IPS-NIHi7 (cell line): Measurements from ENCODE around the gene INPP5D.
"Not testable (repeated sequence)": the region's sequence is repeated elsewhere in the genome, so short reads cannot be mapped to it uniquely, and the experiment has no call there.

ENCODE experiments used
- DNase-seq: peaks from one replicate; pipeline ENCODE4 v3.0.0; 2012; ENCODE audit warnings: mixed read lengths; ENCODE audit errors: extremely low spot score

INPP5D gene

DNA sequence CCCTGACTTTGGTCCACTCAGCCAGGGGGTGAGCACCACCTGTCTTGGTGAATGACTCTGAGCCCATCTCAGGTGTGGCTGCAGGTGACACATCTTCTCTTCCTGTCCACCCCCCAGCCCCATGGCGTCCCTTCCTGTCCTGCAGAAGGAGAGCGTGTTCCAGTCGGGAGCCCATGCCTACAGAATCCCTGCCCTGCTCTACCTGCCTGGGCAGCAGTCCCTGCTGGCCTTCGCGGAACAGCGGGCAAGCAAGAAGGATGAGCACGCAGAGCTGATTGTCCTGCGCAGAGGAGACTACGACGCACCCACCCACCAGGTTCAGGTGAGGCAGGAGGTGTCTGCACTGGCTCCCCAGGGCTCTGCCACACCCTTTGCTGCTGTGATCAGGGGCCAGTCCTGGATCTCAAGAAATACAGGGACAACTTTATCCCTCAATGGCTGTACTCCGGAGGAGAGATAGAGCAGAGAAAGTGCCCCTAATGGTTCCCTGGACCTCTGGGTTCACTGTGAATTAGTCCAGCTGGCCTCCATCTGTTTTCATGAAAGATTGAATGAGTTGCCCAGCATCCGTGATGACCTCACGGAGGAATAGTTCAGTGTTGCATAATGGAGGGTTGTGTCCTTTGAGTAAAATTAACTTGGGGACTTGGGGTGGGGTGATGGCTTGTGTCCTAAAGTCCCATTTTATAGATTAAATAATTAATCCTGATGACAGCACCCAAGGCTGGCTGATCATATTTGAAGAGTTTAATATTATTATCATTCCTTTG is 27.4 kb upstream of the INPP5D start, which contains the start of gene NEU2:
TSS of gene NEU2 (plus strand) at position 122 of the 770 bp plus-strand sequence. CDS start at position 122, 0 bp downstream.
- DNase-seq = no peak

DNA sequence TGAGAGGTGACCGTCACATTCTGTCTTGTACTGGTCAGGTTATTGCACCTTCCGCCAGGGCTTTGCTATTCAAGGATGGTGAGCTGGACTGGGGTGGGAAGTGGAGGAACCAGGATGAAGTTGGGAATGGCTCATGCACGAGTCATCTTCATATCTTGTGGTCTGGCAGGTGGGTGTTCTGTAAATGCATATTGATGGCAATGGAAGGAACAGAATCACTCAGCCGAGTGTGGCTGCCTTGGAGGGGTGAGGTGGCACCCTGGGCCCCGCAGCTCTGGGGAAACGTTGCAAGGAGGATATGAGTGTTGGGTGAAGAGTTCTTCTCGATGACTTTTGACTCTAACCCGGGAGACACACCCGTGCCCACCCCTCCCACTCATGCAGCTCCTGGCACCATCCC is 26.5 kb upstream of the INPP5D start:
- DNase-seq = no peak

GRCh38 chr2:233034091-233034882 is 25.9 kb upstream of the INPP5D start:
- DNase-seq = no peak

GRCh38 chr2:233035426-233036161 is 24.5 kb upstream of the INPP5D start:
- DNase-seq = no peak

DNA sequence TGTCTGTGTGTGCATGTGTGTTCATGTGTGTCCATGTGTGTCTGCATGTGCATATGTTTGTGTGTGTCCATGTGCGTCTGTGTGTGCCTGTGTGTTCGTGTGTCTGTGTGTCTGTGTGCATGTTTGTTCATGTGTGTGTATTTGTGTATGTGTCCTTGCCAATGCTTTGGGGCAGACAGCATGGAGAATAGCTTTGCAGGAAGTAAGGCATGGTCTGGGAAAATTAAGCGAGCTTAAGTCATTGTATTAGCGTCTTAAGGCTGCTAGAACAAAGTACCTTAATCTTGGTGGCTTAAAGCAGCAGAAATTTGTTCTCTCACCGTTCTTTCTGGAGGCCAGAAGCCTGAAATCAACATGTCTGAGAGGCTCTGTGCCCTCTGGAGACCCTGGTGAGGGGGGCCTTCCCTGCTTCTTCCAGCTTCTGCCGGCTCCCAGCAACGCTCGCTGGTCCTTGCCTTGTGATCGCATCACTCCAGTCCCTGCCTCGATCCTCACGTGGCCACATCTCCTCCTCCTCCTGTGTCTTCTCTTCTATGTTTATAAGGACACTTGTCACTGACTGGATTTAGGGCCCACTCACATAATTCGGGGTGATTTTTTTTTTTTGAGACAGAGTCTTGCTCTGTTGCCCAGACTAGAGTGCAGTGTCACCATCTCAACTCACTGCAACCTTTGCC is 23.8 kb upstream of the INPP5D start:
- DNase-seq = no peak

GRCh38 chr2:233037078-233037477 is 23.1 kb upstream of the INPP5D start:
- no peak for DNase-seq

GRCh38 chr2:233039212-233039845 is 20.8 kb upstream of the INPP5D start:
- no peak for DNase-seq

- DNase-seq = no peak
Measured at GRCh38 chr2:233039846-233040530, 20.2 kb upstream of the INPP5D start.

DNA sequence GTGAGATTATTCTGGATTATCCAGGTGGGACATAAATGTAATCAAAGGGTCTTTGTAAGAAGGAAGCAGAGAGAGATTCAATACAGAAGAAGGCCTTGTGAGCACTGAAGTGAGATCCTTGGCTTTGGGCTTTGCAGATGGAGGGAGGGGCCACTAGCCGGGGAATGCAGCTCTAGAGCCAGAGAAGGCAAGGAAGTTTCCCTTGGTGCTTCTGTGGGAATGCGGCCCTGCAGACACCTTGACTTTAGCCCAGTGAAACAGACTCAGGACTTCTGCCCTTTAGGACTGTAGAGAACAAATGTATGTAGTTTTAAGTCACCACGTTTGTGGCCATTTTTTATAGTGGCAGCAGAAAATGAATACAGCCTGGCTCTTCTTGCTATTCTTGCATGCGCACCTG is 19.6 kb upstream of the INPP5D start:
- DNase-seq = no peak

- DNase-seq = no peak
Measured at GRCh38 chr2:233041722-233042323, 18.3 kb upstream of the INPP5D start.

DNA sequence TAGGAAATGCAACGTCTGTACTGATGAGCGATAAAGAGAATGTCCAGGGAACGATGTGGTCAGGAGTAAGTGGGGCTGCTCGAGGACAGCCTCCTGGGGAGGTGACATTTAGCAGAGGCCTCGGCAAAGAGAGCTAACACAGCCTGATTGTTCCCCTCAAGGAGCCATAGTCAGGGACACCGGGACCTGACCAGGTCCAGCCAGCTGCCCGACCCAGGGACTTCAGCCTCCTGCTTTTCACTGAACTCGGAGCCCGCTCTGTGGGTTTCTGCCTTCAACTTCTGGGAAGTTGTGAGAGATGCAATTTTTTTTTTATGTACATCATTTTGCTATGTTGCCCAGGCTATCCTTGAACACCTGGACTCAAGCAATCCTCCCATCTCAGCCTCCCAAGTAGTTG is 17.6 kb upstream of the INPP5D start:
- no peak for DNase-seq

DNA sequence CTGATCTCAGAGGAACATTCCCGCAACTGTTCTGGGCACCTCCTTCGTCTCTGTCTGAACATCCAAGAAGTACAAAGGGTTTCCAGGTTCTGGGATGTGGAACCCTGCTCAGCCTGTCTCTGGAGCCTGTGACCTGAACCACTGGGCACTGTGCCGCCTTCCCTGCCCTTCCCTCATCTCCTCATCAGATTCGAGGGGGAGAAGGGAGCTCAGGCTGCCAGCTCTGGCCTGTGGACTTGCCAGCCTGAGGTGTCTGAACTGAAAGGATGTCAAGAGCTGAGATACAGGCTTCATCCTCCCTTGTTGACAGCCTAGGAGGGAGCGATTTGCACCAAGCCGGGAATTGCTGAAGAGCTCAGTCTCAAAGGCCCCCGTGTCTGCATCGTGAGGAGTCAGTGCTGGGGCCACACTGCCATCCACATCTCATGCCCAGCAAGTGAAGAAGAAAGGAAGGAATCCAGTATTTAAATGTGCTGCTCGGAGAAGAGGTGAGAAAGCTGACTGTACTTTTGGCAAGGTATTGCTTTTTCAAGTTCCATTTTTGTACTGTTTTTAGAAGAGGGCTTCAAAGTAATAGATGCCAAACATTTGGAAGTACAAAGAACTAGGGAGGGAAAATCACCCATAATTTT is 15.1 kb upstream of the INPP5D start:
- no peak for DNase-seq

GRCh38 chr2:233047206-233047605 is 12.9 kb upstream of the INPP5D start:
- no peak for DNase-seq

GRCh38 chr2:233047667-233048066 is 12.5 kb upstream of the INPP5D start:
- no peak for DNase-seq

GRCh38 chr2:233048569-233049193 is 11.5 kb upstream of the INPP5D start:
- no peak for DNase-seq

DNA sequence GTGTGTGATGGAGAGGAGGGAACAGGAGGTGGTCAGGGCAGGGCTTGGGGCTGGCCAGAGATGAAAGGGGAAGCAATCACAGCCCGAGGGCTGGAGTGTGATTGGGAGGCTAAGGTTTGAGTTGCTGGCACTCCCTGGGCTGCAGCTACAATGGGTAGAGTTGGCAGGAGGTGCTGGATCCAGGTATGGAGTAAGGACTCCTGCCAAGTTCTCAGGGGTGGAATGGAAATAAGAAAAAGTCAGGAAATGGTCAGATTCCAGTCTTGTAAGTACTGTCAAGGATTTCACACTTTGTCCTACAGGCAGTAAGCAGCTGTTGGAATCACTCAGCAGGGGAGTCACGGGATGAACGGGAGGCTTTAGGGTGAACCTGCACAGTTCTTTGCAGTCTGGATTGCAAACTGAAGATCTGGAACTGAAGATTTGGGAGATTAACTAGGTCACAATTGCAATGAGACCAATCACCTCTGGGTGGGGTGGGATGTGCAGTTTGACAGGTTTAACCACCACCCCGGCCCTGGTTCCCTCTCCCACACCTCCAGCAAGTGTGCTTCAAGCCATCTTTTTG is 10.9 kb upstream of the INPP5D start:
- DNase-seq = no peak

DNA sequence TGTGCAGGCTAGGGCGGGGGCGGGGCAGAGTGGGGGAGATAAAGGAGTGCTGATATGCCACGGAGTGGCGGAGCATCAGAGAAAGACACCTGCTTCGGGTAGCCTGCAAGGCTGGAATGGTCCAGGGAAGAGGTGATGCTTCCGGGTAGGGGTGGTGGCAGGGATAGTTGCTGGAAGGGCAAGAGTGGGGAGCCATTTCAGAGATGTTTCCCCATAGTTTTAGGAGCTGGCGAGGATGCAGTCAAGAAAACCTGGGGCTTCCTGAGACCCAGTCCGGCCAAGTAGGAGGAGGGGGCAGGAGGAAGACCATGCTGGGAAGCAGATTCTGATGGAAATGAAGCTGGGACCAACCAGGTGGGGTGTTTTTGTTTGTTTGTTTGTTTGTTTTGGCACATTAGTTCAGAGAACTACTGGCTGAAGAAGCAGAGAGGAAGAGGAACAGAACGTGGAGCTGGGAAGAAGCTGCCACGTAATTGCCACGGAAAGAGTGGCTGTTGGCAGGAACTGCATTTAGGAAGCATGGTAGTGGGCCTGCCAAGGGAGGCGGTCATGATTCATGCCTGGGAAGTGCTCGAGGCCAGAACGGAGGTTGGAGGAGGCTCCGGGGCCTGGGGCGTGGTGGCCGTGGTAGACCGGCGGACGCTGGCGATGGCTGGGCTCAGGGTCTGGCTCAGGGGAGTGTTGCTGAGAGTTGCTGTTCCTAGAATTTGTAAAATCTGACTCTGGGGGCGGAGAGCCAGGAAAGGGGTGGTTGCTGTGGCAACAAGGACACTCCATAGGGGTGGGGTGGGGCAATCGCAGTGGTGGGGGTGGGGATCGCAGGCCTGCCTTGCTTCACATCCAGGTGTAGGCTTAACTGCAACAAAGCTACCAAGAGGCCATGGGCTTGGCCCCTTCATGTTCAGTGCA is 8.6 kb upstream of the INPP5D start:
- peak; percentile 84 for DNase-seq

- DNase-seq = not testable (repeated sequence)
Measured at GRCh38 chr2:233052517-233052916, 7.6 kb upstream of the INPP5D start.
